H9 (cell line): Measurements from ENCODE around the gene C3orf20. TPM values are rescaled to one million over a fixed set of nuclear protein-coding genes. Genes with fewer than 3 reads are reported as not detected.

Experiments used
- DNase-seq: peaks from one replicate; pipeline ENCODE4 v3.0.0-alpha.2; 2017
- H2AFZ ChIP-seq: one replicate; pipeline ENCODE4 v1.6.1; 2013; ENCODE audit warnings: mild to moderate bottlenecking, low read length, control low read depth, moderate library complexity
- H2AK5ac ChIP-seq: 2 replicates; pipeline ENCODE4 v1.6.1; 2013; ENCODE audit warnings: low read length, control low read depth, mixed read lengths; ENCODE audit not compliant: insufficient read length
- H2BK120ac ChIP-seq: one replicate; pipeline ENCODE4 v1.6.1; 2013; ENCODE audit warnings: low read depth, mild to moderate bottlenecking, low read length, control low read depth, inconsistent platforms; ENCODE audit not compliant: poor library complexity, severe bottlenecking
- H2BK12ac ChIP-seq: 2 replicates; pipeline ENCODE4 v1.6.1; 2013; ENCODE audit warnings: low read length, control low read depth, mixed read lengths, low read depth; ENCODE audit not compliant: insufficient read length
- H2BK15ac ChIP-seq: 2 replicates; pipeline ENCODE4 v1.6.1; 2013; ENCODE audit warnings: low read depth, low read length, control low read depth
- H2BK20ac ChIP-seq: one replicate; pipeline ENCODE4 v1.6.1; 2013; ENCODE audit warnings: low read depth, mild to moderate bottlenecking, low read length, control low read depth, inconsistent platforms; ENCODE audit not compliant: poor library complexity, severe bottlenecking
- H2BK5ac ChIP-seq: 2 replicates; pipeline ENCODE4 v1.6.1; 2013; ENCODE audit warnings: low read length, control low read depth, mixed read lengths; ENCODE audit not compliant: insufficient read length
- H3K14ac ChIP-seq: 2 replicates; pipeline ENCODE4 v1.6.1; 2013; ENCODE audit warnings: low read length, control low read depth; ENCODE audit not compliant: insufficient read depth
- H3K18ac ChIP-seq: 2 replicates; pipeline ENCODE4 v1.6.1; 2013; ENCODE audit warnings: low read depth, mild to moderate bottlenecking, mixed read lengths, low read length, control low read depth; ENCODE audit not compliant: insufficient read length
- H3K23ac ChIP-seq: 2 replicates; pipeline ENCODE4 v1.6.1; 2013; ENCODE audit warnings: low read length, control low read depth, mixed read lengths, low read depth; ENCODE audit not compliant: insufficient read length
- H3K23me2 ChIP-seq: 2 replicates; pipeline ENCODE4 v1.6.1; 2013; ENCODE audit warnings: low read depth, mild to moderate bottlenecking, mixed read lengths, low read length, control low read depth; ENCODE audit not compliant: insufficient read length, poor library complexity, severe bottlenecking
- H3K27ac ChIP-seq: 2 replicates; pipeline ENCODE4 v1.5.1; 2013; ENCODE audit warnings: low read length, control low read depth, mixed read lengths, low read depth; ENCODE audit not compliant: insufficient read length
- H3K27me3 ChIP-seq: 2 replicates; pipeline ENCODE4 v1.6.1; 2013; ENCODE audit warnings: low read length, control low read depth, inconsistent platforms; ENCODE audit not compliant: insufficient read depth
- H3K4ac ChIP-seq: 2 replicates; pipeline ENCODE4 v1.6.1; 2013; ENCODE audit warnings: low read depth, mild to moderate bottlenecking, control low read depth, inconsistent platforms, low read length, moderate library complexity
- H3K4me1 ChIP-seq: 2 replicates; pipeline ENCODE4 v1.6.1; 2013; ENCODE audit warnings: low read length, control low read depth, inconsistent platforms; ENCODE audit not compliant: insufficient read depth
- H3K4me2 ChIP-seq: 2 replicates; pipeline ENCODE4 v1.6.1; 2013; ENCODE audit warnings: low read length, control low read depth, mixed read lengths; ENCODE audit not compliant: insufficient read length, insufficient read depth
- H3K56ac ChIP-seq: 2 replicates; pipeline ENCODE4 v1.6.1; 2013; ENCODE audit warnings: low read depth, mild to moderate bottlenecking, mixed read lengths, low read length, control low read depth; ENCODE audit not compliant: insufficient read length
- H3K79me1 ChIP-seq: 2 replicates; pipeline ENCODE4 v1.6.1; 2013; ENCODE audit warnings: low read depth, mild to moderate bottlenecking, moderate library complexity, low read length, control low read depth, inconsistent platforms; ENCODE audit not compliant: insufficient read depth, poor library complexity, severe bottlenecking
- H3K79me2 ChIP-seq: 2 replicates; pipeline ENCODE4 v1.6.1; 2013; ENCODE audit warnings: low read length, control low read depth, inconsistent platforms; ENCODE audit not compliant: insufficient read depth
- H3K9ac ChIP-seq: 2 replicates; pipeline ENCODE4 v1.6.1; 2013; ENCODE audit warnings: low read length, control low read depth, mixed read lengths; ENCODE audit not compliant: insufficient read length; ENCODE audit errors: extremely low read depth
- H3K9me3 ChIP-seq: one replicate; pipeline ENCODE4 v1.6.1; 2013; ENCODE audit warnings: low read depth, low read length, inconsistent platforms; ENCODE audit not compliant: control insufficient read depth
- H3T11ph ChIP-seq: one replicate; pipeline ENCODE4 v1.6.1; 2013; ENCODE audit warnings: mild to moderate bottlenecking, low read length, control low read depth, inconsistent platforms
- H4K20me1 ChIP-seq: one replicate; pipeline ENCODE4 v1.6.1; 2013; ENCODE audit not compliant: control insufficient read depth, insufficient read length, insufficient read depth
- H4K5ac ChIP-seq: 2 replicates; pipeline ENCODE4 v1.6.1; 2013; ENCODE audit warnings: low read depth, mild to moderate bottlenecking, mixed read lengths, low read length, control low read depth; ENCODE audit not compliant: insufficient read length
- H4K8ac ChIP-seq: replicated peaks from 2 replicates; pipeline ENCODE4 v1.6.1; 2013; ENCODE audit warnings: low read length, control low read depth, mixed read lengths, low read depth; ENCODE audit not compliant: insufficient read length
- H4K91ac ChIP-seq: 2 replicates; pipeline ENCODE4 v1.6.1; 2013; ENCODE audit warnings: low read depth, mild to moderate bottlenecking, moderate library complexity, mixed read lengths, low read length, control low read depth; ENCODE audit not compliant: insufficient read length
- H3K27ac Mint-ChIP-seq, 3 experiments: 2 replicates in 2 of 3; 3 replicates in 1 of 3; pipeline ENCODE4 v1.8.0; 2020 to 2021; ENCODE audit warnings: mixed read lengths in 3 of 3, mild to moderate bottlenecking in 1 of 3, moderate library complexity in 1 of 3
- H3K27me3 Mint-ChIP-seq: 2 replicates; pipeline ENCODE4 v1.8.0; 2021; ENCODE audit warnings: low read depth, mild to moderate bottlenecking, moderate library complexity, mixed read lengths
- H3K36me3 Mint-ChIP-seq, 3 experiments: 2 replicates in 2 of 3; 3 replicates in 1 of 3; pipeline ENCODE4 v1.8.0; 2020 to 2021; ENCODE audit warnings: low read depth in 3 of 3, mixed read lengths in 3 of 3; ENCODE audit not compliant: insufficient read depth in 1 of 3
- H3K4me1 Mint-ChIP-seq, 2 experiments: 2 replicates each; pipeline ENCODE4 v1.8.0; 2020; ENCODE audit warnings: mixed read lengths in 2 of 2
- H3K4me3 Mint-ChIP-seq, 2 experiments: 2 replicates in 1 of 2; 3 replicates in 1 of 2; pipeline ENCODE4 v1.8.0; 2020 to 2021; ENCODE audit warnings: mild to moderate bottlenecking in 2 of 2, mixed read lengths in 2 of 2, moderate library complexity in 1 of 2
- H3K9me3 Mint-ChIP-seq, 2 experiments: 2 replicates in 1 of 2; 3 replicates in 1 of 2; pipeline ENCODE4 v1.8.0; 2020; ENCODE audit warnings: mild to moderate bottlenecking in 2 of 2, mixed read lengths in 2 of 2, moderate library complexity in 1 of 2
- WGBS: extraction: QIAGEN DNeasy Blood & Tissue Kit; methylation state at CpG from one replicate; pipeline ENCODE4 v1.1.7; 2013; ENCODE audit warnings: missing lambda C conversion rate, low lambda C conversion rate, mixed read lengths; ENCODE audit not compliant: insufficient read length; ENCODE audit errors: extremely low coverage; 5-methylcytosine and 5-hydroxymethylcytosine counted together
- total RNA-seq: library from RNA; stranded (reverse); gene quantifications from 2 replicates; pipeline ENCODE4 v1.2.1, GENCODE V29; 2021
- TF ChIP-seq, protein P1 (sequence below): fragments of 200-600 bp; sonication (generic); conservative IDR thresholded peaks from 3 replicates; pipeline ENCODE4 v1.8.0; 2021; ENCODE audit warnings: antibody characterized with exemption, mild to moderate bottlenecking

The C3orf20 gene
- total RNA-seq, 1 experiment from 2014 or later = not detected

DNA sequence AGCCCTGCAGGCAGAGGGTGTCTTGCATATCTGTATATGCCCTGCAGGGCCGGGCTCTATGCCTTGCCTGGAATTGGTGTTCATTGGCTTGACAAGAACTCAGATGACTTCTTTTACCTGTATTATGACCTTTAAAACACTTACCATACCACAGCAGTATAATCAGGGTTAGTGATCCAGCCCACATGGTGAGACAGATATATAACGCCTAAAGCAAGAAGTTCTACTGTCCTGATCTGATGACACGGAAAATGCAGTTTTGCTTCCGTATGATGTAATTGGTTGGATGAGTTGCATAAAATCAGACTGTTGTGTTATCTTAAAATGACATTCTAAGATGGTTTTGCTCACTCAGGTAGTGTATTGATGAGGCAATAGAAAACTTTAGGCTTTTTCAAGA lies 14.0 kb upstream of the C3orf20 start:
- Histone ChIP-seq H3K27me3 (no peaks in the 10 kb centered on the region), H4K5ac (no peak overlapping the region), H2AFZ (no peak overlapping the region), H3K4ac (no peak overlapping the region), H4K20me1 (no peaks in the 10 kb centered on the region), H2BK120ac (no peak overlapping the region), H3K79me1 (no peaks in the 10 kb centered on the region), H3K23ac (no peak overlapping the region), H3K4me2 (no peak overlapping the region), H4K91ac (no peak overlapping the region), H4K8ac (no peak overlapping the region), H3K79me2 (no peaks in the 10 kb centered on the region), H2AK5ac (no peak overlapping the region), H3T11ph (no peak overlapping the region), H2BK15ac (no peak overlapping the region), H3K4me1 (no peaks in the 10 kb centered on the region), H3K56ac (no peak overlapping the region), H3K14ac (no peak overlapping the region), H2BK20ac (no peak overlapping the region), H3K18ac (no peak overlapping the region), H3K9ac (no peak overlapping the region), H3K27ac (no peak overlapping the region), H2BK12ac (no peak overlapping the region), H2BK5ac (no peak overlapping the region), H3K9me3 (no peaks in the 10 kb centered on the region), H3K23me2 (no peaks in the 10 kb centered on the region)
- TF ChIP-seq, protein P1, sequence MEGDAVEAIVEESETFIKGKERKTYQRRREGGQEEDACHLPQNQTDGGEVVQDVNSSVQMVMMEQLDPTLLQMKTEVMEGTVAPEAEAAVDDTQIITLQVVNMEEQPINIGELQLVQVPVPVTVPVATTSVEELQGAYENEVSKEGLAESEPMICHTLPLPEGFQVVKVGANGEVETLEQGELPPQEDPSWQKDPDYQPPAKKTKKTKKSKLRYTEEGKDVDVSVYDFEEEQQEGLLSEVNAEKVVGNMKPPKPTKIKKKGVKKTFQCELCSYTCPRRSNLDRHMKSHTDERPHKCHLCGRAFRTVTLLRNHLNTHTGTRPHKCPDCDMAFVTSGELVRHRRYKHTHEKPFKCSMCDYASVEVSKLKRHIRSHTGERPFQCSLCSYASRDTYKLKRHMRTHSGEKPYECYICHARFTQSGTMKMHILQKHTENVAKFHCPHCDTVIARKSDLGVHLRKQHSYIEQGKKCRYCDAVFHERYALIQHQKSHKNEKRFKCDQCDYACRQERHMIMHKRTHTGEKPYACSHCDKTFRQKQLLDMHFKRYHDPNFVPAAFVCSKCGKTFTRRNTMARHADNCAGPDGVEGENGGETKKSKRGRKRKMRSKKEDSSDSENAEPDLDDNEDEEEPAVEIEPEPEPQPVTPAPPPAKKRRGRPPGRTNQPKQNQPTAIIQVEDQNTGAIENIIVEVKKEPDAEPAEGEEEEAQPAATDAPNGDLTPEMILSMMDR = no peak
- DNase-seq = no peak
- H3K4me1 Mint-ChIP-seq = no peaks in the 10 kb centered on the region
- H3K36me3 Mint-ChIP-seq = peaks cover 27 to 92% (median 79%) of the 10 kb centered on the region in 3 experiments; a peak in 6 of 7 replicates
- WGBS = no CpG with 5 or more reads among the region's 4 CpGs
- no peak overlapping the region for H3K4me3 Mint-ChIP-seq
- no peak overlapping the region for H3K27ac Mint-ChIP-seq
- H3K27me3 Mint-ChIP-seq = no peaks in the 10 kb centered on the region
- H3K9me3 Mint-ChIP-seq = no peaks in the 10 kb centered on the region
